ENCODE results near the gene LLCFC1.

GRCh38 chr7:142892951-142893350, 46.3 kb upstream of the LLCFC1 start:
- no peak for TF ChIP-seq CTCF (IDR thresholded peaks at IDR 0.05)
- no peak for TF ChIP-seq POLR2AphosphoS5 (IDR thresholded peaks at IDR 0.05; ENCODE audit: low read depth, low read length)
- no peak for TF ChIP-seq JUND (IDR thresholded peaks at IDR 0.05)
- no peak for TF ChIP-seq FOXM1 (IDR thresholded peaks at IDR 0.05; ENCODE audit: low read depth)
- no peak for TF ChIP-seq GATA2 (CRISPR knock-in tag; IDR thresholded peaks at IDR 0.05)
